HG02798 (cell line): ENCODE data around the gene DHRS3.

Experiments used
- ATAC-seq: cut with Tn5 transposase; IDR thresholded peaks from one replicate; pipeline ENCODE4 v1.9.1; 2021; ENCODE audit warnings: mild to moderate bottlenecking; ENCODE audit not compliant: unreplicated experiment, poor library complexity

Gene DHRS3

GRCh38 chr1:12561121-12561520, 56.9 kb downstream of the DHRS3 start:
- no peak for ATAC-seq

- no peak for ATAC-seq
Observed at GRCh38 chr1:12556957-12557935, 60.8 kb downstream of the DHRS3 start.

- ATAC-seq = no peak
Observed at GRCh38 chr1:12556368-12556930, 61.6 kb downstream of the DHRS3 start.

- no peak for ATAC-seq
Observed at GRCh38 chr1:12555411-12556367, 62.3 kb downstream of the DHRS3 start.

GRCh38 chr1:12554521-12555305, 63.3 kb downstream of the DHRS3 start:
- no peak for ATAC-seq

GRCh38 chr1:12553963-12554362, 64.0 kb downstream of the DHRS3 start:
- no peak for ATAC-seq

GRCh38 chr1:12552951-12553921, 64.8 kb downstream of the DHRS3 start:
- no peak for ATAC-seq

GRCh38 chr1:12552111-12552888, 65.7 kb downstream of the DHRS3 start:
- no peak for ATAC-seq

GRCh38 chr1:12551584-12551983, 66.4 kb downstream of the DHRS3 start:
- no peak for ATAC-seq

GRCh38 chr1:12549460-12550349, 68.3 kb downstream of the DHRS3 start:
- ATAC-seq = no peak

- ATAC-seq = no peak
Observed at GRCh38 chr1:12548973-12549459, 69.0 kb downstream of the DHRS3 start.

- no peak for ATAC-seq
Observed at GRCh38 chr1:12548279-12548972, 69.6 kb downstream of the DHRS3 start.

- no peak for ATAC-seq
Observed at GRCh38 chr1:12547586-12548225, 70.3 kb downstream of the DHRS3 start.

GRCh38 chr1:12546771-12547585, 71.0 kb downstream of the DHRS3 start:
- no peak for ATAC-seq

GRCh38 chr1:12544992-12545391, 73.0 kb downstream of the DHRS3 start:
- ATAC-seq = no peak
